ENCODE results near the gene GATA3.

GATA3 gene

DNA sequence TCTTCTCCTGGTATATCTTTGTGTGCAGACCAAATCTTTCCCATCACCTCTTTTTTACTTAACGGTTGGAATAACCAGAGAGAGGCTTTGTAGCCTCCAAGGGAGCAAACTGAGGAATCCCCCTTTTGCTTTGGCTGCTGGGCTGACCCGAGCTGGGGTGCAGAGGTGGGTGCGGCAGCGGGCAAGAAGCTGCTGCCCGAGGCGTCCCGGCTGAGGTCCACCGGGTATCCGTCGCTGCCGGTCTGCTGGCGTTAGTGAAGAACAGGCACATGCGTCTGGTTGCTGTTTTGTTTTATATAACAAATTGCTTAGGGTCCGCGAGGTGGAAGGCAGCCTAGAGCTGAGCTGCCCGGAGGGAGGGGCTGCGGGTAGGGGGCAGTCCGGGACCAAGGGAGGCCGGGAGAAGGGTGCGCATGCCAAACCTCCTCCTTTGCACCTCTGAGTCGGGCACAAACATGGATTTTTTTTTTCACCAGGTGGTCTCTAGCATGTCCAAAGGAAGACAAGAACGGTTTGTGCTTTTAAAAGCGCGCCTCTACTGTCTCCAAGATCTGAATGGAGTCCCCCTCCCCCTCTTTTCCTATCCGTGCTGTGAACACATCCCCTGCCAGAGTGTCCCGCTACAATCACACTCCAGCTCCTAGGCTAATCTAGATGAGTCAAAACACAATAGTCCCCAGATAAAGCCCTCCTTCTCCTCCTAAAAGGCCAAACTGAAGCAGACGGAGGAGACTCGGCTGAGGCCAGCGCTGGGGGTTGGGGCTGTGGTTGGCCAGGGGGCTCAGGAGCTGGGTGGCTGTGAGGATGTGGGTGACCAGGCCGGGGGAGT lies 6.8 kb upstream of the GATA3 start:
- H3K4me3 ChIP-seq (ENCODE audit: low read depth, low read length): peak overlapping the region; percentile 54
- H3K36me3 ChIP-seq (ENCODE audit: control insufficient read depth, insufficient read depth, low read length): no peaks in the 10 kb centered on the region
- no peak overlapping the region for H3K27ac ChIP-seq (ENCODE audit: low read depth, low read length)
- H3K4me1 ChIP-seq (ENCODE audit: control insufficient read depth, insufficient read depth, low read length): peaks cover 62% of the 10 kb centered on the region
- no peaks in the 10 kb centered on the region for H3K9me3 ChIP-seq (ENCODE audit: control insufficient read depth, insufficient read depth, low read depth, low read length)
- H3K9ac ChIP-seq (ENCODE audit: low read length): no peak overlapping the region
- H3K27me3 ChIP-seq (ENCODE audit: control insufficient read depth, insufficient read depth, low read length): peaks cover 100% of the 10 kb centered on the region

DNA sequence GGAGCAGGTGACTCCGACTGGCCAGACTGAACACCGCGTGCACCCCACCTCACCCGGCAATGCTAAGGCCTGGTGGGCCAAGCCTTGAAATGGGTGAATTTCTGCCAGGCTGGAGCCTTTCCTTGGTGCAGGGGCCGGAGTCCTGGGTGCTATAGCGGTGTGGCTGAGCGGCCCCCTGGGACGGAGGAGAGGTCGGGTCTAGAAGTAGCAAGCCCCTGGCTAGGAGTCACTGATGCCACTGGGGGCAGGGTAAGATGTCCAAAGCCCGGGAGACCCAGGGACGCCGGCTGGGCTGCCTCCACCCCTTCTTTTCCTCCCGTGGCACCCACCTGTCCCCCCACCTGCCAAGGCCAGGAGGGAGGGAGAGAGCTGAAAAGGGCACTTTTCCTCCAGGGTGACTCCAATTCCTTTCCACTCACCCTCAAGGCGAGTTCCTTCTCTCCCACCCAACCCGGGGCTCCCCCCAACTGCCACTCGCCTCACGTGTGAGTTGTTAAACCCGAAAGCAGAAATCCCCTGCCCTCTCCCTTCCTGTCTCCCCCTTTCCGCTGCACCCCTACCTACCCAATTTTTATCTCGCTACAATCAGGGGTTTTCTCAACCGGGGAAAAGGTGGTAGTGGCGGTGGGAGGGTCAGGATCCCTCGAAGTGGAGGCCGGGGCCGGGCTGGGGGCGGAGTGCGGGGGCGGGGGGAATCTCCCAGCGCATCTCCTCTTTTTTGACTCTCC lies 6.0 kb upstream of the GATA3 start:
- no peak overlapping the region for H3K27ac ChIP-seq (ENCODE audit: low read depth, low read length)
- no peak overlapping the region for H3K9ac ChIP-seq (ENCODE audit: low read length)
- peak overlapping the region; percentile 54 for H3K4me3 ChIP-seq (ENCODE audit: low read depth, low read length)
- peaks cover 99% of the 10 kb centered on the region for H3K27me3 ChIP-seq (ENCODE audit: control insufficient read depth, insufficient read depth, low read length)
- peaks cover 60% of the 10 kb centered on the region for H3K4me1 ChIP-seq (ENCODE audit: control insufficient read depth, insufficient read depth, low read length)
- H3K9me3 ChIP-seq (ENCODE audit: control insufficient read depth, insufficient read depth, low read depth, low read length): no peaks in the 10 kb centered on the region
- H3K36me3 ChIP-seq (ENCODE audit: control insufficient read depth, insufficient read depth, low read length): no peaks in the 10 kb centered on the region

DNA sequence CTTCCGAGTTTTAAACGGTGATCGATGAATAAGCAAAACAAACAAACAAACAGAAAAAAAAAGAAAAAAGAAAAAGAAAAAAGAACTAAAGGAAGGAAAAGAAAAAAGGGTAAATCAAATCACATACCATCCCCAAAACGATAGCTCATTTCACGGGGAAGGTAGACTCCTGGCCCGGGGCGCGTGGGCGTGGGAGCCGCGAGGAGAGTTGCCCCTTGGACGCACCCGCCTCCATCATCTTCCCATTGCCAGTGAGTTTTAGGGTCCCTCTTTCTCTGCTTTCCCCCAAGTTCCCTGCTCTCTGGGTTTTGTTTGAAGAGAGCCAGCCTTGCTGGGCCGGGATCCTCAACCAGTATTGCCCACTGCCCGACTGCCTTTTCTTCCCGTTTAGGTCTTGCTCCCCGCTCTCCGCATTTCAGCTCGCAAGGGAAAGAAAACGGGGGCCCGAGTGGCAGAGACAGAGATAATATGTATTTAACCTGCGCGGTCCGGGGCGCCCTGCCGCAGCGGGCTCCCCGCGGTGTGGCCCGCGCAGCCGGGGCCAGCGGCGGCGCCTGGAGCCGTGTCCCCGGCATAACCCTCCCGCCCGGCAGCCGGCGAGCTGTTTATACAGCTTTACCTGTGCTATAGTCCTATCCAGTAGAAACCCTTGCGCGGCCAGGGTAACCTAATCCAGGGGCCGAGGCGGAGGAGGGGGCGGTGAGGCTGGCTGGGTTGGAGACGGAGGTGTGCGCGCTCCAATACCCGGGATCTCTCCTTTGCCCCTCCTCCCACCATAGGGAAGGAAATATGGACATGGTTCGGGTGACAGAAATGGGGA lies 5.2 kb upstream of the GATA3 start:
- H3K4me1 ChIP-seq (ENCODE audit: control insufficient read depth, insufficient read depth, low read length): peaks cover 57% of the 10 kb centered on the region
- no peak overlapping the region for H3K27ac ChIP-seq (ENCODE audit: low read depth, low read length)
- H3K4me3 ChIP-seq (ENCODE audit: low read depth, low read length): peak overlapping the region; percentile 63

DNA sequence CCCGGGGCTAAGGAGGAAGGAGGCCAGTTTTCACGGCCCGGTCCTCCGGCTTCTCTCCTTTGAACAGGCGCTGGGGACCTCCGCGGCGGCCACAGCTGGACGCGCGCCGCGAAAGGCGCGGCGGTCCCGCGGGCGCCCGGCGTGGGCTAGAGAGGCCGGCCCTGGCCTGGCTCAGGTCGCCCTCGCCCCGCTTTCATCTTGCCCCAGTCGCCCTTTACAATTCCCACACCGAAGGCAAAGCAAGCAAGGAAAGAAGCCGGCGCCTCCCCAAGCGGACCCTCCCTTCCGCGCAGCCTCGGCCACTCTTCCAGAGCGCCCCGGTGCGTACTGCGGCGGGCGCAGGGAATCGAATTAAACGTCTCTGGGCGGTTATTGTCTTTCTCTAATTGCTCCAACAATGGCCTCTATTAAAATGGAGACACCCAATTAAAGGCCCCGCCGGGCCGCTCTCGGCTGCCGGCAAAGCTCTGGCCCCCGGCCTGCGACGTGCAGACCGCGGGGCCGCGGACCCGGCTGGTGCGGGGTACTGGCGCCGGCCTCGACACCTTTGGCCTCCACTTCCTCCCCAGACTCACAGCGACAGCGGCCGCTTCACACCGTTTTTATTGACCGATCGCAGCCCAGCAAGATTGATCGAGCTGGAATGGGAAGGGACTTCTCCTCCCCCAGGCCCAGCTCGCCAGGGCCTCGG lies 4.5 kb upstream of the GATA3 start:
- H3K9ac ChIP-seq (ENCODE audit: low read length): peak overlapping the region; percentile 32
- H3K27ac ChIP-seq (ENCODE audit: low read depth, low read length): no peak overlapping the region
- peak overlapping the region; percentile 63 for H3K4me3 ChIP-seq (ENCODE audit: low read depth, low read length)
- peaks cover 97% of the 10 kb centered on the region for H3K27me3 ChIP-seq (ENCODE audit: control insufficient read depth, insufficient read depth, low read length)
- no peaks in the 10 kb centered on the region for H3K36me3 ChIP-seq (ENCODE audit: control insufficient read depth, insufficient read depth, low read length)
- no peaks in the 10 kb centered on the region for H3K9me3 ChIP-seq (ENCODE audit: control insufficient read depth, insufficient read depth, low read depth, low read length)
- H3K4me1 ChIP-seq (ENCODE audit: control insufficient read depth, insufficient read depth, low read length): peaks cover 51% of the 10 kb centered on the region

More for the DNA sequence above, 5.2 kb upstream of the GATA3 start:
- Histone ChIP-seq H3K9me3 (ENCODE audit: control insufficient read depth, insufficient read depth, low read depth, low read length) (no peaks in the 10 kb centered on the region), H3K27me3 (ENCODE audit: control insufficient read depth, insufficient read depth, low read length) (peaks cover 98% of the 10 kb centered on the region), H3K9ac (ENCODE audit: low read length) (peak overlapping the region; percentile 51), H3K36me3 (ENCODE audit: control insufficient read depth, insufficient read depth, low read length) (no peaks in the 10 kb centered on the region)

DNA sequence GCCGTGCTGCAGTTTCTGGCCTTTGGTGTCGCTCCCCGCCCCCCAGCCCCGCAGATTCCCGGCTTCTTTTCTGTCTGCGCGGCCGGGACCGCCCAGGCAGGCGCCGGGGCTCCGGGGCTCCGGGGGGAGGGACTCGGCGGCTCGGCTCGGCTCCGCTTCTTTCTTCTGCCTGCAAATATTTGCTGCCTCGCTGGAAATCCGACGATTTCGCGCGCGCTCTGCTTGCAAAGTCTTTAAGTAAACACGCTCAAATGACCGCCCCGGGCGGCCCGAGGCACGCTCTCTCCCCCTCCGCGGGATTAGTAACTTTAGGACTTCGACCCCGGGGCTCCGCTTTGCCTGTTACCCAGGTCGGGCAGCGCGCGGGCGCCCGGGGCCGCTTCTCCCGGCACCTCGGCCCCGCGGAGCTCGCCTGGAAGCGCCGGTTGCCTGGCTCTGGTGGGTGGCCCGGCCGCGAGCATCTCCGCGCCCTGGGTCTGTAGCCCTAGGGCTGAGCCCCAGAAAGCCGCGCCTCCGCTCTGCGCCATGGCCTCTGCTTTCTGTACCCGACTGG lies 3.9 kb upstream of the GATA3 start:
- Histone ChIP-seq H3K27me3 (ENCODE audit: control insufficient read depth, insufficient read depth, low read length) (peaks cover 97% of the 10 kb centered on the region), H3K27ac (ENCODE audit: low read depth, low read length) (no peak overlapping the region), H3K9ac (ENCODE audit: low read length) (peak overlapping the region; percentile 32), H3K9me3 (ENCODE audit: control insufficient read depth, insufficient read depth, low read depth, low read length) (no peaks in the 10 kb centered on the region), H3K36me3 (ENCODE audit: control insufficient read depth, insufficient read depth, low read length) (no peaks in the 10 kb centered on the region), H3K4me3 (ENCODE audit: low read depth, low read length) (peak overlapping the region; percentile 63), H3K4me1 (ENCODE audit: control insufficient read depth, insufficient read depth, low read length) (peaks cover 48% of the 10 kb centered on the region)

DNA sequence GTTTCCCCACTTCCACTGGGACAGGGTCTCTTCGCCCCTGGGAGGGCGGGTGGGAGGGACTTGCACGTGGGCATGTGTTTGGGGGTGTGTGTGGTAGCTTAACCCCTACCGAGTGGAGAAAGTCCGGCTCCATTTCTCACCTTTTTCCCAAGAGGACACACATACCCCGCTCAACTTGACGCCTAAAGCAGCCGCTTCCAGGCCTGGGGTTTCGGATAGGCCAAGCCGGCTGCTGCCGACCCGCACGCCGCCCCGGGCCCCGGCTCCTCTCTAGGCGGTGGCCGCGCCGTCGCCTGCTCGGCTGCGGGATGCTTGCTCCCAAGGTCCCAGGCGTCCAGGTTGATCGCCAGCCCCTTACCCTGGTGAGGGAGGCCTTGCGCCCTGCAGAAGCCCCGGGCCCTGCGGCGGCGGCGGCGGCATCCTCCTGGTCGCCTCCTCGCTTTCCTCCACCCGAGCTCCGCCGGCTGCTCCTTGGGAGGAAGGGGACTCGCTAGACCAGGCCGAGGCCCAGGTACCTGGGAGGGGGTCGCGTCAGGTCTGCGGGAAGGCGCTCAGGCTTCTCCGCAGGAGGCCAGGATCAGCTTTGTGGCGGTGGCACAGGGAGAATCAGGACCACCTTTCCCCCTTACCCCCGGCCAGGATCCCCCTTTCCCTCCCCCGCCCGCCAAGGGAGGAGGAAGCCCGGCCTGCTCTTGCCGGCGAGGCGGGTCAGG lies 3.2 kb upstream of the GATA3 start:
- Histone ChIP-seq H3K36me3 (ENCODE audit: control insufficient read depth, insufficient read depth, low read length) (no peaks in the 10 kb centered on the region), H3K9ac (ENCODE audit: low read length) (peak overlapping the region; percentile 46), H3K27me3 (ENCODE audit: control insufficient read depth, insufficient read depth, low read length) (peaks cover 97% of the 10 kb centered on the region), H3K27ac (ENCODE audit: low read depth, low read length) (peak overlapping the region; percentile 18; the same call in 1 of the 2 replicates), H3K4me3 (ENCODE audit: low read depth, low read length) (peak overlapping the region; percentile 63), H3K4me1 (ENCODE audit: control insufficient read depth, insufficient read depth, low read length) (peaks cover 42% of the 10 kb centered on the region), H3K9me3 (ENCODE audit: control insufficient read depth, insufficient read depth, low read depth, low read length) (no peaks in the 10 kb centered on the region)

DNA sequence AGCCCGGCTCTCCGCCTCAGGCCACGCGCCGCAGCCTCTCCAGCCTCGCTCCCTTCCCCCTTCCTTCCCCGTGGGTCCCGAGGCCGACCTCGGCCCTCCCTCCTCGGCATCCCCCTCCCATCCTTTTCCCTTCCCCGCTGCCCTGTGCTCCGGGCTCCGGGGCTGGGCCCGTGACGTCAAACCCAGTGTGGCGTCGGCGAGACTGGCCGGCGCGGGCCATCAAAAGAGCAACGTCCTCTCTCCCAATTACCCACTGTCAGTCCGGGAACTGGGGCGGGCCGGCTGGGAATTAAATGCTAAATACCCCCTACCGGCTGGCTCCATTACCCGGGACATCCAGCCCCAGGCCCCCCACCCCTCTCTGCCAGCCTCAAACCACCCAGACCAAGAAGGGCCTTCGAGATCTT lies 2.6 kb upstream of the GATA3 start:
- Histone ChIP-seq H3K9me3 (ENCODE audit: control insufficient read depth, insufficient read depth, low read depth, low read length) (no peaks in the 10 kb centered on the region), H3K27me3 (ENCODE audit: control insufficient read depth, insufficient read depth, low read length) (peaks cover 97% of the 10 kb centered on the region), H3K9ac (ENCODE audit: low read length) (peak overlapping the region; percentile 41), H3K4me3 (ENCODE audit: low read depth, low read length) (peak overlapping the region; percentile 50), H3K36me3 (ENCODE audit: control insufficient read depth, insufficient read depth, low read length) (no peaks in the 10 kb centered on the region), H3K27ac (ENCODE audit: low read depth, low read length) (peak overlapping the region; percentile 18; the same call in 1 of the 2 replicates), H3K4me1 (ENCODE audit: control insufficient read depth, insufficient read depth, low read length) (peaks cover 40% of the 10 kb centered on the region)

DNA sequence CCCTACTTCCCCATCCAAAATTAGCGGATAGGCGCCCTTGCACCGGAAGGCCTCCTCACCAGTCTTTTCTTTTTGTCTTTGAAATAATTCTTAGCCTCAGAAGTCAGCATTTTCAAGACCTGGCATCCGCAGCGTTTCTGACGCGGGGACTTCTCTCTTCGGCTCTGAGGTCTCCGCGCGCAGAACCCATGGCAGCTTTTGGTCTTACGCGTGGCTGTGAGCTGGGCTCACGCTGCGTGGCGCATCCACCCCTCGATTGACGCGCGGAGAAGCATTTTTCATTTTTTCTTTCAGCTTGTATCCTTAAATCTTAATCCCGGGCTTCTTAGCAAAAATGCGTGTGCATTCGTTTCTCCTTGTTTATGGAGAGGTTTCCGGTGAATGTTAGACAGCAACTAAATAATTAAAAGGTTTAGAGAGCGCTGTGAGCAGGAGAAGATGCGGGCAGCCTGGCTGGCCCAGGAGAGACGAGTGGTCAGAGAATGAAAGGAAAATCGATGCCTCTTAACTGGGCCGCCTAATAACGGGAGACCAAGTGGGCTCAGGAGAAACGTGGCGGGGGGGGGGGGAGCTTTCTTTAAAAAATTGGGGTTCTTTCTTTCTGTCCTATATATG lies 2.0 kb upstream of the GATA3 start:
- Histone ChIP-seq H3K4me3 (ENCODE audit: low read depth, low read length) (peak overlapping the region; percentile 50), H3K27me3 (ENCODE audit: control insufficient read depth, insufficient read depth, low read length) (peaks cover 97% of the 10 kb centered on the region), H3K36me3 (ENCODE audit: control insufficient read depth, insufficient read depth, low read length) (no peaks in the 10 kb centered on the region), H3K27ac (ENCODE audit: low read depth, low read length) (no peak overlapping the region), H3K9me3 (ENCODE audit: control insufficient read depth, insufficient read depth, low read depth, low read length) (no peaks in the 10 kb centered on the region), H3K9ac (ENCODE audit: low read length) (peak overlapping the region; percentile 41), H3K4me1 (ENCODE audit: control insufficient read depth, insufficient read depth, low read length) (peaks cover 40% of the 10 kb centered on the region)

DNA sequence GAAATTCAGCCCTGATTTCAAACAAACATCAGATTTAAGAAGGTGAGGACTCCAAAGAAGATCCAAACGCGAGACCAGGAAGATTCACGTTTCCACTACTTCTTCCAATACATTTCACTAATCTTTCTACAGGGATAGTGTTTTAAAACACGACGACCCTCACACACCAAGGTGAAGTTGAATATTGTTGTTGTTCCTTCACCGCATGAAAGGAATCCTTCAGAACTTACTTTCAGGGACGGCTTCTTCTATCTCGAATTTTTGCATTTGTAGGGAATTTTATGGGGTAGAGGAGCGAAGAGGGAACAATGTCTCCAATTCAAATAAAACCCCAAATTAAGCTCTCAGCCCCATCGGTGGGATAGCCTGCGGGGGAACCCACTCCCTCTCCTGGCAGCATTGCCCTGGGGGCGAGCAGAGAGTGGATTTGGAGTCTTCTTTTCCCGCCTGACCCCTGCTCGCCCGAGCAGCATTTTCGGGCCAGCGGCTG lies 1.5 kb upstream of the GATA3 start:
- Histone ChIP-seq H3K4me3 (ENCODE audit: low read depth, low read length) (peak overlapping the region; percentile 50), H3K36me3 (ENCODE audit: control insufficient read depth, insufficient read depth, low read length) (no peaks in the 10 kb centered on the region), H3K9ac (ENCODE audit: low read length) (peak overlapping the region; percentile 30), H3K27me3 (ENCODE audit: control insufficient read depth, insufficient read depth, low read length) (peaks cover 97% of the 10 kb centered on the region), H3K27ac (ENCODE audit: low read depth, low read length) (no peak overlapping the region), H3K9me3 (ENCODE audit: control insufficient read depth, insufficient read depth, low read depth, low read length) (no peaks in the 10 kb centered on the region), H3K4me1 (ENCODE audit: control insufficient read depth, insufficient read depth, low read length) (peaks cover 41% of the 10 kb centered on the region)
